HepG2 (cell line): Measurements from ENCODE around the gene RMRP. TPM values are rescaled to one million over a fixed set of nuclear protein-coding genes. Genes with fewer than 3 reads are reported as not detected.

Experiments used
- AKNA ChIP-seq: sonication (generic); formaldehyde crosslinking; IDR thresholded peaks from 2 replicates; pipeline ENCODE4 v1.4.0; 2020; ENCODE audit warnings: missing genetic modification reagents, borderline replicate concordance
- ARHGAP35 ChIP-seq: sonication (generic); formaldehyde crosslinking; IDR thresholded peaks from 2 replicates; pipeline ENCODE4 v1.9.0; 2022; ENCODE audit warnings: mild to moderate bottlenecking, inconsistent platforms, moderate library complexity, missing genetic modification reagents, borderline replicate concordance
- BRF2 ChIP-seq: sonication (generic); formaldehyde crosslinking; IDR thresholded peaks from 2 replicates; pipeline ENCODE4 v1.8.1; 2022; ENCODE audit warnings: mild to moderate bottlenecking, missing genetic modification reagents
- E2F2 ChIP-seq: sonication (generic); formaldehyde crosslinking; IDR thresholded peaks from 2 replicates; pipeline ENCODE4 v1.4.0; 2020; ENCODE audit warnings: missing genetic modification reagents, borderline replicate concordance
- EEA1 ChIP-seq: sonication (generic); formaldehyde crosslinking; IDR thresholded peaks from 2 replicates; pipeline ENCODE4 v1.5.1; 2020; ENCODE audit warnings: mild to moderate bottlenecking, missing genetic modification reagents, borderline replicate concordance
- ELF1 ChIP-seq: sonication (generic); formaldehyde crosslinking; IDR thresholded peaks from 2 replicates; pipeline ENCODE4 v1.4.0; 2020; ENCODE audit warnings: missing genetic modification reagents
- KLF15 ChIP-seq: sonication (generic); formaldehyde crosslinking; IDR thresholded peaks from 2 replicates; pipeline ENCODE4 v1.8.1; 2023; ENCODE audit warnings: borderline replicate concordance, mild to moderate bottlenecking, inconsistent platforms, missing genetic modification reagents, mixed read lengths
- PAF1 ChIP-seq: IDR thresholded peaks from 2 replicates; pipeline ENCODE4 v1.6.1; 2016; ENCODE audit warnings: missing genetic modification reagents, missing compliant biosample characterization
- PHB2 ChIP-seq: fragments of 450-650 bp; IDR thresholded peaks from 2 replicates; pipeline ENCODE4 v1.6.1; 2018; ENCODE audit not compliant: partially characterized antibody
- SIN3A ChIP-seq: IDR thresholded peaks from 2 replicates; pipeline ENCODE4 v1.6.1; 2011; ENCODE audit warnings: low read depth, mild to moderate bottlenecking, control low read depth, low read length, borderline replicate concordance
- SOX13 ChIP-seq, 3 experiments: fragments of 450-650 bp in 1 of 3; sonication (generic) in 1 of 3; formaldehyde crosslinking in 1 of 3; IDR thresholded peaks in 2 of 3; conservative IDR thresholded peaks in 1 of 3; 2 replicates each; pipeline versions ENCODE4 v1.5.0 to v1.6.1; 2016 to 2020; ENCODE audit warnings: antibody characterized with exemption in 1 of 3, mild to moderate bottlenecking in 1 of 3, missing compliant biosample characterization in 1 of 3, missing genetic modification reagents in 1 of 3, moderate library complexity in 1 of 3
- ZNF10 ChIP-seq: sonication (generic); formaldehyde crosslinking; IDR thresholded peaks from 2 replicates; pipeline ENCODE4 v1.4.0; 2020; ENCODE audit warnings: mild to moderate bottlenecking, low read depth, missing genetic modification reagents, borderline replicate concordance
- ZNF263 ChIP-seq: sonication (generic); formaldehyde crosslinking; IDR thresholded peaks from 2 replicates; pipeline ENCODE4 v1.4.0; 2020; ENCODE audit warnings: missing genetic modification reagents
- polyA plus RNA-seq, 8 experiments: library from polyadenylated mRNA; depleted of rRNA in 3 of 8; stranded (reverse) in 7 of 8; unstranded in 1 of 8; fragments of >200 nt; fragmentation: Illumina TruSeq in 4 of 8; extraction: Trizol in 4 of 8; gene quantifications; 2 replicates each; pipeline versions ENCODE4 v1.2.1 to v1.2.3, GENCODE V29; 2011 to 2016; ENCODE audit warnings: low read depth in 4 of 8, missing spikeins in 1 of 8, mixed read lengths in 1 of 8; ENCODE audit not compliant: insufficient read depth in 1 of 8
- total RNA-seq, 5 experiments: library from RNA; depleted of rRNA; stranded (reverse); fragments of >200 nt; fragmentation: Illumina TruSeq; extraction: Trizol; gene quantifications; 2 replicates each; pipeline ENCODE4 v1.2.3, GENCODE V29; 2016; ENCODE audit warnings: low read depth in 1 of 5
- TF ChIP-seq, protein P1 (sequence below): sonication (generic); formaldehyde crosslinking; IDR thresholded peaks from 2 replicates; pipeline ENCODE4 v1.4.0; 2020; ENCODE audit warnings: mild to moderate bottlenecking, missing genetic modification reagents
- TF ChIP-seq, protein P2 (sequence below): sonication (generic); formaldehyde crosslinking; IDR thresholded peaks from 2 replicates; pipeline ENCODE4 v1.4.0; 2020; ENCODE audit warnings: missing genetic modification reagents
- TF ChIP-seq, protein P3 (sequence below): sonication (generic); formaldehyde crosslinking; IDR thresholded peaks from 2 replicates; pipeline ENCODE4 v1.8.0; 2022; ENCODE audit warnings: mild to moderate bottlenecking, missing genetic modification reagents

Gene RMRP
- total and polyA plus RNA-seq, 2 of the 13 experiments (the other 11 are each of a cell fraction or from before 2014, with no cell fraction given) = 51.4 to 4,025 TPM

- TF ChIP-seq, protein P1, sequence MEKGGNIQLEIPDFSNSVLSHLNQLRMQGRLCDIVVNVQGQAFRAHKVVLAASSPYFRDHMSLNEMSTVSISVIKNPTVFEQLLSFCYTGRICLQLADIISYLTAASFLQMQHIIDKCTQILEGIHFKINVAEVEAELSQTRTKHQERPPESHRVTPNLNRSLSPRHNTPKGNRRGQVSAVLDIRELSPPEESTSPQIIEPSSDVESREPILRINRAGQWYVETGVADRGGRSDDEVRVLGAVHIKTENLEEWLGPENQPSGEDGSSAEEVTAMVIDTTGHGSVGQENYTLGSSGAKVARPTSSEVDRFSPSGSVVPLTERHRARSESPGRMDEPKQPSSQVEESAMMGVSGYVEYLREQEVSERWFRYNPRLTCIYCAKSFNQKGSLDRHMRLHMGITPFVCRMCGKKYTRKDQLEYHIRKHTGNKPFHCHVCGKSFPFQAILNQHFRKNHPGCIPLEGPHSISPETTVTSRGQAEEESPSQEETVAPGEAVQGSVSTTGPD (CRISPR knock-in tag) = no peak
- TF ChIP-seq PHB2 (no peak), ZNF10 (no peak), AKNA (CRISPR knock-in tag) (no peak), PAF1 (CRISPR knock-in tag) (no peak), SIN3A (no peak), E2F2 (CRISPR knock-in tag) (no peak), BRF2 (CRISPR knock-in tag) (peak; percentile 50; the same call in 1 of the 2 replicates), KLF15 (no peak), SOX13 (IDR thresholded peaks at IDR 0.05) (no peak), SOX13 (CRISPR knock-in tag; conservative IDR thresholded peaks at IDR 0.05 in 1 of 2, IDR thresholded peaks at IDR 0.05 in 1 of 2) (no peak; a peak in 1 of 4 replicates), ZNF263 (CRISPR knock-in tag) (peak; percentile 46; the same call in 1 of the 2 replicates), ELF1 (CRISPR knock-in tag) (peak; percentile 59; the same call in 1 of the 2 replicates), ARHGAP35 (no peak), EEA1 (0 out of 2 replicates have a peak, but pooled peaks have one; percentile 27)
- TF ChIP-seq, protein P2, sequence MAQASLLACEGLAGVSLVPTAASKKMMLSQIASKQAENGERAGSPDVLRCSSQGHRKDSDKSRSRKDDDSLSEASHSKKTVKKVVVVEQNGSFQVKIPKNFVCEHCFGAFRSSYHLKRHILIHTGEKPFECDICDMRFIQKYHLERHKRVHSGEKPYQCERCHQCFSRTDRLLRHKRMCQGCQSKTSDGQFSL (CRISPR knock-in tag) = no peak
- TF ChIP-seq, protein P3, sequence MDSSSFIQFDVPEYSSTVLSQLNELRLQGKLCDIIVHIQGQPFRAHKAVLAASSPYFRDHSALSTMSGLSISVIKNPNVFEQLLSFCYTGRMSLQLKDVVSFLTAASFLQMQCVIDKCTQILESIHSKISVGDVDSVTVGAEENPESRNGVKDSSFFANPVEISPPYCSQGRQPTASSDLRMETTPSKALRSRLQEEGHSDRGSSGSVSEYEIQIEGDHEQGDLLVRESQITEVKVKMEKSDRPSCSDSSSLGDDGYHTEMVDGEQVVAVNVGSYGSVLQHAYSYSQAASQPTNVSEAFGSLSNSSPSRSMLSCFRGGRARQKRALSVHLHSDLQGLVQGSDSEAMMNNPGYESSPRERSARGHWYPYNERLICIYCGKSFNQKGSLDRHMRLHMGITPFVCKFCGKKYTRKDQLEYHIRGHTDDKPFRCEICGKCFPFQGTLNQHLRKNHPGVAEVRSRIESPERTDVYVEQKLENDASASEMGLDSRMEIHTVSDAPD (CRISPR knock-in tag) = no peak
Measured at GRCh38 chr9:35646533-35647265, 11.1 kb downstream of the RMRP start (continued).
